CD8-positive, alpha-beta memory T cell (primary cell): Measurements from ENCODE around the gene TCEANC. TPM values are rescaled to one million over a fixed set of nuclear protein-coding genes. Genes with fewer than 3 reads are reported as not detected.

Source experiments
- CTCF ChIA-PET: fragments of 350-600 bp; sonication (Branson Sonifier 250); formaldehyde crosslinking; loops from one replicate; lab custom pipeline; 2021; ENCODE audit warnings: antibody characterized with exemption; lab: Charles Lee
- POLR2A ChIA-PET: fragments of 350-600 bp; sonication (Branson Sonifier 250); formaldehyde crosslinking; loops from one replicate; lab custom pipeline; 2021; ENCODE audit warnings: antibody characterized with exemption; lab: Charles Lee
- DNase-seq, 5 donors: peaks; one replicate each; pipeline versions ENCODE4 v3.0.0 to v3.0.0-alpha.2; 2020 to 2022; ENCODE audit warnings: mixed read lengths in 1 of 5
- H3K27ac ChIP-seq: one replicate; pipeline ENCODE4 v1.7.0; 2013; ENCODE audit warnings: low read depth, mild to moderate bottlenecking, low read length, moderate library complexity
- H3K27me3 ChIP-seq: 2 replicates; pipeline ENCODE4 v1.7.0; 2013; ENCODE audit warnings: low read length, mild to moderate bottlenecking; ENCODE audit not compliant: insufficient read depth, poor library complexity, severe bottlenecking
- H3K36me3 ChIP-seq: 2 replicates; pipeline ENCODE4 v1.7.0; 2013; ENCODE audit warnings: mild to moderate bottlenecking, low read length, moderate library complexity; ENCODE audit not compliant: insufficient read depth
- H3K4me1 ChIP-seq: 2 replicates; pipeline ENCODE4 v1.7.0; 2013; ENCODE audit warnings: mild to moderate bottlenecking, low read length, moderate library complexity; ENCODE audit not compliant: insufficient read depth
- H3K4me3 ChIP-seq: 2 replicates; pipeline ENCODE4 v1.7.0; 2013; ENCODE audit warnings: mild to moderate bottlenecking, low read length
- H3K9me3 ChIP-seq: 2 replicates; pipeline ENCODE4 v1.7.0; 2013; ENCODE audit warnings: mild to moderate bottlenecking, low read length
- H3K27ac Mint-ChIP-seq, 8 donors: one replicate each; pipeline ENCODE4 v1.8.0; 2020 to 2021; ENCODE audit warnings: mixed read lengths in 8 of 8, mild to moderate bottlenecking in 6 of 8, inconsistent platforms in 3 of 8, moderate library complexity in 3 of 8
- H3K27me3 Mint-ChIP-seq, 2 donors: one replicate each; pipeline ENCODE4 v1.8.0; 2020 to 2021; ENCODE audit warnings: mixed read lengths in 2 of 2, mild to moderate bottlenecking in 1 of 2, moderate library complexity in 1 of 2
- H3K36me3 Mint-ChIP-seq, 3 donors: one replicate each; pipeline ENCODE4 v1.8.0; 2020 to 2021; ENCODE audit warnings: mixed read lengths in 3 of 3, inconsistent platforms in 1 of 3, mild to moderate bottlenecking in 1 of 3
- H3K4me1 Mint-ChIP-seq, 3 donors: one replicate each; pipeline ENCODE4 v1.8.0; 2020 to 2021; ENCODE audit warnings: mixed read lengths in 3 of 3, inconsistent platforms in 1 of 3, mild to moderate bottlenecking in 1 of 3
- H3K4me3 Mint-ChIP-seq, 7 donors: one replicate each; pipeline ENCODE4 v1.8.0; 2020 to 2021; ENCODE audit warnings: mixed read lengths in 7 of 7, mild to moderate bottlenecking in 6 of 7, moderate library complexity in 4 of 7, inconsistent platforms in 2 of 7
- H3K9me3 Mint-ChIP-seq, 5 donors: one replicate each; pipeline ENCODE4 v1.8.0; 2020 to 2022; ENCODE audit warnings: mixed read lengths in 5 of 5, mild to moderate bottlenecking in 3 of 5, moderate library complexity in 2 of 5, inconsistent platforms in 1 of 5
- polyA plus RNA-seq: library from polyadenylated mRNA; unstranded; fragments of 300-500 nt; fragmentation: Illumina TruSeq; gene quantifications from one replicate; pipeline ENCODE4 v1.2.3, GENCODE V29; 2021
- total RNA-seq, 2 experiments: library from RNA; stranded (reverse); gene quantifications; one replicate each; pipeline ENCODE4 v1.2.3, GENCODE V29; 2021

TCEANC gene
- total and polyA plus RNA-seq, 3 experiments from 2014 or later: 2.7 to 10.3 (median 3.4) TPM

DNA sequence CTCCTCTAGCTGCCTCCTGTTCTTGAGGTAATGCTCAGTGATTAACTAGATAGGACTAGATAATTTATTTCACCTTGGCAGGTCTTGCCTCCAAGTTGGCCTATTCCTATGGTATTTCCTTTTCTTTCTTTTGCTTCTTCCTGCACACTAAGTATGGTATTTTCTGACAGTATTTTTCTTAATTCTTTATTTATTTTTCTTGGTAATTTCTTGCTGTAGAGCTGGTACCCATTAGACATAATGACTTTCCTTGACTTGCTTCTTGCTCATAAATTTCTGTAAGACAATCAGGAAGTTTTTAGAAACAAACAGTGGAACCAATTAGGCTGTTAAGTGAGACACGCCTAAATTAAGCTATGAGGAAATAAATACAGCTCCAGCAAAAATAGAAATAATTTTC lies 45.5 kb downstream of the TCEANC start:
- Mint-ChIP-seq H3K27me3 (peaks cover 0 to 1% of the 10 kb centered on the region in 2 donors), H3K4me3 (peak overlapping the region in 1 of 7 donors; percentile 20), H3K27ac (peak overlapping the region in 3 of 8 donors; percentile 9 to 88 (median 70)), H3K9me3 (no peaks in the 10 kb centered on the region), H3K4me1 (peaks cover 75 to 97% (median 94%) of the 10 kb centered on the region in 3 donors), H3K36me3 (peaks cover 0 to 26% (median 6%) of the 10 kb centered on the region in 3 donors)
- no peak overlapping the region for H3K4me3 ChIP-seq
- no peaks in the 10 kb centered on the region for H3K36me3 ChIP-seq
- H3K9me3 ChIP-seq: no peaks in the 10 kb centered on the region
- H3K27me3 ChIP-seq: no peaks in the 10 kb centered on the region
- CTCF ChIA-PET: interaction anchor here (2.6 kb wide), 1 partner anchor 36 kb away, joined by 10 read pairs; the partner anchor contains the start of genes OFD1 and TRAPPC2
- POLR2A ChIA-PET: interaction anchor here (1.5 kb wide), 1 partner anchor 10 kb away, joined by 6 read pairs; the partner anchor contains the start of gene RAB9A
- no peak for DNase-seq
- H3K27ac ChIP-seq: no peak overlapping the region
- peaks cover 59% of the 10 kb centered on the region for H3K4me1 ChIP-seq

DNA sequence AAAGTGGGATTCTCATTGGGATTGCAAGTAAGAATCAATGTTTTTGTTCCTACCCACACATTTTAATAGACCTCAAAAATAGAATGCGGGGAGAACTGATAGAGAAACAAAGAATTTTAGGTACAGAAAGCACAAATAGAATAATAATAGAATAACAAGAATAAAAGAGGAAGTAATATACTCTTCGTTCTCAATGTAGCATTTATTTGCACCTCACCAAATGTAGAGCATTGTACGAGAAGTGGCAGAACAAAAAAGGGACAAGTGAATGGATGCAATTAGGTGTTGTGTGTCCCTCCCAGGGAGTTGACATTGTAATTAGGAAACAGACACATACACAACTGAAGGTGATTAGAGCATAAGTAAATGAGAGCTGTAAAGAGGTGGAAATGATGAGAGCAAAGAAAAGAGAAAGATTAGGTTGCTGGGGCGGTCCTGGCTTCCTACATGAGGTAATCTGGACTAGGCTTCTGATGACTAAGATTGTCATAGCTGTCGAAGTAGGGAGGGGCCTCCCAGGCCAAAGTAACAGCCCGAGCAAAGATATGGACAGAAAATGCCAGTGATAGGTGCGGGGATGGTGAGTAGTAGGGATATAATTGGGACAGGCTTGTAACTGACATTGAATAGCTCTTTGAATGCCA lies 46.4 kb downstream of the TCEANC start:
- no peaks in the 10 kb centered on the region for H3K27me3 ChIP-seq
- no peaks in the 10 kb centered on the region for H3K9me3 Mint-ChIP-seq
- no peak overlapping the region for H3K4me3 ChIP-seq
- peak overlapping the region in 2 of 7 donors; percentile 27 to 58 for H3K4me3 Mint-ChIP-seq
- ChIA-PET CTCF (interaction anchor here (2.6 kb wide), 1 partner anchor 35 kb away, joined by 10 read pairs; the partner anchor contains the start of genes OFD1 and TRAPPC2), POLR2A (no interaction called here)
- peaks cover 0 to 34% (median 6%) of the 10 kb centered on the region in 3 donors for H3K36me3 Mint-ChIP-seq
- H3K9me3 ChIP-seq: no peaks in the 10 kb centered on the region
- peak overlapping the region in 7 of 8 donors; percentile 3 to 88 (median 45) for H3K27ac Mint-ChIP-seq
- peaks cover 73 to 96% (median 95%) of the 10 kb centered on the region in 3 donors for H3K4me1 Mint-ChIP-seq
- H3K36me3 ChIP-seq: no peaks in the 10 kb centered on the region
- no peak for DNase-seq
- H3K4me1 ChIP-seq: peaks cover 50% of the 10 kb centered on the region
- H3K27ac ChIP-seq: no peak overlapping the region
- peaks cover 0 to 1% of the 10 kb centered on the region in 2 donors for H3K27me3 Mint-ChIP-seq

DNA sequence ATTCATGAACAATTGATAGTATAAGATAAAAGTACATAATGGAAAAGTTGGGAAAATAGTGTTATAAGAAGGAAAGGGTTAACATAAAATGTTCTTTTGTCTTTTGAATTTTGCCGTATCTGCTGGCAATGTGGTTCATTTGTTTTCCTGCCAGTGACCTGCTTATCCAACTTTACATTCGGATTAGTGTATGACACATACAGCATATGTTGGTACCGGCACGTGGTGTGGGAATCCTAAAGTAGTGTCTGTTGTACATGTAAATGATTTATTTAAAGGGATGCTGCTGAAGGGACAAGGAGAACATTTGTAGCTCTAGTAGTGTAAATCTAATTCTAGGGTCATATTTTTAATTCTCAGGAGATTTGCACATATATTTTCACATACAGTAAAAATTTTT lies 47.4 kb downstream of the TCEANC start:
- Mint-ChIP-seq H3K4me1 (peaks cover 64 to 88% (median 86%) of the 10 kb centered on the region in 3 donors), H3K27ac (peak overlapping the region in 2 of 8 donors; percentile 29 to 71), H3K9me3 (no peaks in the 10 kb centered on the region), H3K27me3 (peaks cover 0 to 1% of the 10 kb centered on the region in 2 donors), H3K4me3 (no peak overlapping the region), H3K36me3 (peaks cover 0 to 35% (median 6%) of the 10 kb centered on the region in 3 donors)
- H3K4me3 ChIP-seq: no peak overlapping the region
- no peak overlapping the region for H3K27ac ChIP-seq
- H3K27me3 ChIP-seq: no peaks in the 10 kb centered on the region
- H3K36me3 ChIP-seq: no peaks in the 10 kb centered on the region
- POLR2A ChIA-PET: no interaction called here
- no peaks in the 10 kb centered on the region for H3K9me3 ChIP-seq
- DNase-seq: no peak
- CTCF ChIA-PET: no interaction called here
- peaks cover 40% of the 10 kb centered on the region for H3K4me1 ChIP-seq

DNA sequence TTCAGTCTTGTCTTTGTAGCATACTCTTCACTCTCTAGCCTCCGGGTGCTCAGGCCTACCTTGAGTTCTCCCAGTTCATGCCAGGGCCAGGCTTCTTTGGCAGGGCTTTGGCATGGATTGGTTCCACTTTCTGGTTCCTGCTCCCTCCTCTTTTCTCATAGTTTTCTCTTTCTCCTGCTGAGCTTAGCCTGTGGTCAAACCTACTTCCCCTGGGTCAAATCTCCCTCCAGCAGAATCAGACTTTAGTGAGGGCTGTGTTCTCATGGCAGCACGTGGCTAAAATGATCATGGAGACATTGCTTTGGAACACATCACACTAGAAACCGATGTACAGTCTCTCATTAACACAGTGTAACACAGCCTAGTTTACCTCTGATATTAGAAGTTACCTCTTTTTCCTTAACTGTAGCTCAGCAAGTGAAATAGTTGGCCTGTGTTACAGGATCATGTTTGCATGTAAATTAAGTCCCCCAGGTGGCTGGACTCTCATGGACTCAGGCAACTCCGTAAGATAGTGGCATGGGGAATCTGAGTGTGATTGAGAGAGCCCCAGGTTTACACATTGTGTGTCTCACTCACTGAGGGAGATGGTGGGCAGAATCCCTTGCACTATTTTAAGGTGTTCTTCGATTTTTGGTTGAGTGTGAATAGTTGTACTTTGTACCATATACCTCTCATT lies 49.3 kb downstream of the TCEANC start:
- Histone ChIP-seq H3K4me1 (peaks cover 24% of the 10 kb centered on the region), H3K27me3 (no peaks in the 10 kb centered on the region), H3K9me3 (no peaks in the 10 kb centered on the region), H3K27ac (no peak overlapping the region), H3K4me3 (no peak overlapping the region), H3K36me3 (no peaks in the 10 kb centered on the region)
- no peak for DNase-seq
- H3K4me3 Mint-ChIP-seq: peak overlapping the region in 5 of 7 donors; percentile 17 to 41 (median 35)
- H3K36me3 Mint-ChIP-seq: peaks cover 0 to 39% (median 9%) of the 10 kb centered on the region in 3 donors
- CTCF ChIA-PET: interaction anchor here (1.7 kb wide), 1 partner anchor 32 kb away, joined by 6 read pairs; the partner anchor contains the start of genes OFD1 and TRAPPC2
- peaks cover 53 to 79% (median 76%) of the 10 kb centered on the region in 3 donors for H3K4me1 Mint-ChIP-seq
- H3K27ac Mint-ChIP-seq: peak overlapping the region; percentile 59 to 97 (median 80)
- peaks cover 0 to 1% of the 10 kb centered on the region in 2 donors for H3K27me3 Mint-ChIP-seq
- no peaks in the 10 kb centered on the region for H3K9me3 Mint-ChIP-seq
- POLR2A ChIA-PET: no interaction called here

DNA sequence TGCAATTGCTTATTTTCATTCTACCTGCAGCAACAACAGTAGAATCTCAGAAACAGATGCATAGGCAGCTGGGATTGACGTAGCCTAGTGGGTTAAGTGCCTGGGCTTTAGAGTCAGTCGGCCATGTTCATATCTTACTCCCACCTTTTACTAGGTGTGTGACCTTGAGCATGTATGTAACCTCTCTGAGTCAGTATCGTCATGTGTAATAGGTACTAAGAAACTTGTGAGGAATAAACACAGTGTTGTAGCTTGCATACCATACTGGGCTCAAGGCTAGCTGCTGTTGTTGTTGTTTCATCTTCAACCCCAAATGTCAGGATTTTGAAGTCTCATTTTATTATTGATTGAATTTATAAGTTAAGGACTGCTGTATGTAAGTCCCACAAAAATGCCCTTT lies 50.2 kb downstream of the TCEANC start:
- H3K27ac Mint-ChIP-seq: peak overlapping the region in 5 of 8 donors; percentile 9 to 91 (median 55)
- H3K4me1 ChIP-seq: peaks cover 16% of the 10 kb centered on the region
- ChIA-PET POLR2A (no interaction called here), CTCF (no interaction called here)
- peaks cover 49 to 76% (median 71%) of the 10 kb centered on the region in 3 donors for H3K4me1 Mint-ChIP-seq
- no peak overlapping the region for H3K27ac ChIP-seq
- no peaks in the 10 kb centered on the region for H3K36me3 ChIP-seq
- peaks cover 0 to 45% (median 9%) of the 10 kb centered on the region in 3 donors for H3K36me3 Mint-ChIP-seq
- H3K27me3 ChIP-seq: no peaks in the 10 kb centered on the region
- no peaks in the 10 kb centered on the region for H3K9me3 ChIP-seq
- H3K9me3 Mint-ChIP-seq: no peaks in the 10 kb centered on the region
- H3K27me3 Mint-ChIP-seq: peaks cover 0 to 1% of the 10 kb centered on the region in 2 donors
- no peak for DNase-seq
- H3K4me3 ChIP-seq: no peak overlapping the region
- H3K4me3 Mint-ChIP-seq: no peak overlapping the region

DNA sequence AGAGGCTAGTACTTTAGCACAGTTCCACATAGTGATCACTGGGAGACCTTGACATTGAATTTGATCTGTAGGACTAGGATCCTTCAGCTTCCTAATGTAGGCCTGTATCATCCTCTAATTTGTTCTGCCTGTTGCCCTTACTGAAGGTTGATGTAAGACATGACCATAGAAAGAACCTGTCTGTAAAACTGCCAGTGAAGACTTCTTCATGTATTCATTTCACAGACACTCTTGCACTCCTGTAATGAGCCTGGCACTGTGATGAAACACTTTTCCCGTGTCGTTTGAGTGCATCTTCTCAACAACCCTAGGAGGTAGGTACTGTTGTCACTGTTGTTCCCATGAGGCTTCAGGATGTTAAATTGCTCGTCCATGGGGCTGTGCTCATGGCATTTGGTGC lies 50.6 kb downstream of the TCEANC start:
- peak overlapping the region; percentile 9 to 91 (median 77) for H3K27ac Mint-ChIP-seq
- Histone ChIP-seq H3K27me3 (no peaks in the 10 kb centered on the region), H3K4me3 (no peak overlapping the region), H3K4me1 (peaks cover 11% of the 10 kb centered on the region), H3K27ac (no peak overlapping the region), H3K36me3 (no peaks in the 10 kb centered on the region), H3K9me3 (no peaks in the 10 kb centered on the region)
- peaks cover 0 to 1% of the 10 kb centered on the region in 2 donors for H3K27me3 Mint-ChIP-seq
- DNase-seq: no peak
- POLR2A ChIA-PET: no interaction called here
- peaks cover 48 to 71% (median 67%) of the 10 kb centered on the region in 3 donors for H3K4me1 Mint-ChIP-seq
- peaks cover 0 to 49% (median 10%) of the 10 kb centered on the region in 3 donors for H3K36me3 Mint-ChIP-seq
- peak overlapping the region in 2 of 7 donors; percentile 10 to 21 for H3K4me3 Mint-ChIP-seq
- CTCF ChIA-PET: no interaction called here
- no peaks in the 10 kb centered on the region for H3K9me3 Mint-ChIP-seq

DNA sequence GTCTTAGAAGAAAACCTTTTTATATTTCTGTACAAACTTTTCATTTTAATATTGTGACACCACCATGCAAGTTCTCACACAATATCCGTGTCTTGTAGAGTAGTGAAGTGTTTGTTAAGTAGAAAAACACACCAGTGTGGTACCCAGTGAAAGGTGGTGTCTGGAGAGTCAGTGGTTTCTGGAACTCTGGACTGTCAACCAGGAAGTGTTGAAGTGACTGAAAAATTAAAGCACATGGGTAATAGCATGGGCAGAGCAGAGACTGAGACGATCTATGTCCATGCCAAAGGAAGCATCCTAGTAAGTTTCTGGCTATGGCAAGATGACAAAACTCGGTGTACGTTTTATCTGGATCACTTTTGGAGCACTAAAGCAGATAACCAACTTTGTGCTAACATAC lies 58.2 kb downstream of the TCEANC start:
- H3K27me3 ChIP-seq: no peaks in the 10 kb centered on the region
- Mint-ChIP-seq H3K27ac (peak overlapping the region; percentile 30 to 75 (median 62)), H3K4me3 (peak overlapping the region in 1 of 7 donors; percentile 74), H3K36me3 (peaks cover 18 to 59% (median 25%) of the 10 kb centered on the region in 3 donors), H3K9me3 (no peaks in the 10 kb centered on the region), H3K4me1 (peaks cover 24 to 39% (median 26%) of the 10 kb centered on the region in 3 donors), H3K27me3 (no peaks in the 10 kb centered on the region)
- no peak overlapping the region for H3K4me3 ChIP-seq
- CTCF ChIA-PET: no interaction called here
- DNase-seq: no peak
- no peak overlapping the region for H3K27ac ChIP-seq
- H3K4me1 ChIP-seq: peaks cover 1% of the 10 kb centered on the region
- H3K9me3 ChIP-seq: no peaks in the 10 kb centered on the region
- no peaks in the 10 kb centered on the region for H3K36me3 ChIP-seq
- POLR2A ChIA-PET: interaction anchor here (1.3 kb wide), 1 partner anchor 24 kb away, joined by 4 read pairs; the partner anchor contains the start of genes OFD1 and TRAPPC2
